ENCODE results near the gene SPECC1.
"Not testable (repeated sequence)": the region's sequence is repeated elsewhere in the genome, so short reads cannot be mapped to it uniquely, and the experiment has no call there.

The SPECC1 gene

GRCh38 chr17:20207262-20207985, 198.3 kb downstream of the SPECC1 start:
- DNase-seq (ENCODE audit: low read depth): no peak

- DNase-seq (ENCODE audit: low read depth): no peak
Observed at GRCh38 chr17:20208717-20209116, 199.6 kb downstream of the SPECC1 start.

GRCh38 chr17:20210180-20210579, 201.0 kb downstream of the SPECC1 start:
- no peak for DNase-seq (ENCODE audit: low read depth)

DNA sequence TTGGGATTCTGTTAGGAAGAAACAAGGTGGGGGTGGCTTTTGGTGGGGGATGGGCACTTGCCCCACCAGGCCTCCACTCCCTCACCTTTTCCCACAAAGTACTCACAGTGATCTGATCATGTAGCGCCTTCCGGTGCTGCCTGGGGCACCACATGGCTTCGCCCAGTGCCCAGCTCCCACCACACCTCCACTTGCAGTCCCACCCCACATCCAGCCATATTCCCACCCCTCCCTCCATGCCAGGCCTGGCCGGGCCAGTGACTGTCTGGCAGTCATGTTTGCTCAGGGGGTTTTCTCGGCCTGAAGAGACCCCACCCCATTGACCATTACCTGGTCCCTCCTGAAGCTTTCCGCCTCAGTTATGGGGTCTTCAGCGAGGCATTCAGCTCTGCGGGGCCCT, 201.5 kb downstream of the SPECC1 start:
- DNase-seq (ENCODE audit: low read depth): no peak

- DNase-seq (ENCODE audit: low read depth): no peak
Observed at GRCh38 chr17:20211246-20211645, 202.1 kb downstream of the SPECC1 start.

DNA sequence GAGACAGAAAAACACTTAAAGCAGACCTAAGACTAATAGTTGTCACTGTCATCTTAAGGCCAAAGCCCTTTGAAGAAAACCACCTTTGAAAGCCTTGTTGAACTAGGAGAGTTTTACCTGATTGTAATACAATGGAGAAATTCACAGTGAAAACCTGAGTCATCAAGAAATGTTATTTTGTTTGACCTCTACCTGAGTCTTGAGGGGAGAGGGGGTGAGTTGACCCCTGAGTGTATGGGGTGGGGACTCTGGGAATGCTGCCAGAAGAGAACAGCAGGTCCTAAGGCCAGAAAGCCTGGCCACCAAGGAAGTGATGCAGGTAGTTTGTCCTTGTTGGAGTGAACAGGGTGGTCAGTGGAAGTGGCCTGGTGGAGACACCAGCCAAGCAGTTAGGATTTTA, 204.3 kb downstream of the SPECC1 start:
- no peak for DNase-seq (ENCODE audit: low read depth)

DNA sequence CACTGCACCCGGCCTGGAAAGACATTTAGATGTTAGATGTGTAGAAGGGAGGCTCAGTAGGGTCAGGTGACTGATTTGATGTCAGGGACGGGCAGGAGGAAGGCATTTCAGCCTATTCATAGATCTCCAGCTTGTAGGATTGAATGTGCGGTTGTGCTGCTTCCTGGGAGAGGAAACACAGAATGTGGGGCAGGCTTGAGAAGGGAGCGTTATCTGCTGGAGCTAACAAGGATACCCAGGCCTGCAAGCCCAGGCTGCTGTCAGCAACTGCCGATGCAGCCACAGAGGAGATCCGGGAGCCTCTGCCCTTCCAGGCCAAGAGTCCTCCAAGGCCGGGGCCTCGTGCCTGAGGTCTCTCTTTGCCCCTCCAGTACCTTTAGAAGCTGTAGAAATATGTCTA, 205.6 kb downstream of the SPECC1 start:
- no peak for DNase-seq (ENCODE audit: low read depth)

DNA sequence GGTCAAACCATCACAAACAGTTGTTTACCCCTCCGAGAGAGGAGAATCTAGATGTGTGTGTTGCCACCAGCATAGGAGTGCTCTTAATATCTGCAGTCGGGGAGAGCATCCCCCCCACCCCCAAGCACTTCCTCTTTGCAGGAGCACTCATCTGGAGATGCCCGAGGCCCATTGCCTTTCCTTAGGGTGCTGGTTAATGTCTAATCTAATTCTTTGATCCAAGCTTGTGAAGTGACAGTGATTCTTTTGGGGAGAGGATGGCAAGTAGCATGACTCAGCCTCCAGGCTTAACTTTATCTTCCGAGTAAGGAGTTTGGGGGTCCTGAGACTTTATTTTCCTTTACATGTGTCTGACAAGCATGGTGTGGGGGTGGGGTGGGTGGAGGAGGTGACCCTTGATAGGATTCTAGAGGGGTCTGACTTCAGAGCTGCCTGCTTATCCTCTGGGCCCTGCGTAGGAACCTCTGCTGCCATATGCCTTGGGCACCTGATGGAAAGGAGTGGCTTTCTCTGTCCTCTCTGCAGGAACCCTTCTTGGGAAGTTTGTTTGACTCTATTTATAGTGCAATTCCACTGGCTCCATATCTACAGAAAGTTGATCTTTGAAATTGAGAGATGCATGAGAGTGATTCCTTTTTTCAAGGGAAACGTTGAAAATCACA, 207.1 kb downstream of the SPECC1 start:
- DNase-seq (ENCODE audit: low read depth): no peak

GRCh38 chr17:20216853-20217252, 207.7 kb downstream of the SPECC1 start:
- DNase-seq (ENCODE audit: low read depth): no peak

- no peak for DNase-seq (ENCODE audit: low read depth)
Observed at GRCh38 chr17:20217677-20218076, 208.5 kb downstream of the SPECC1 start.

DNA sequence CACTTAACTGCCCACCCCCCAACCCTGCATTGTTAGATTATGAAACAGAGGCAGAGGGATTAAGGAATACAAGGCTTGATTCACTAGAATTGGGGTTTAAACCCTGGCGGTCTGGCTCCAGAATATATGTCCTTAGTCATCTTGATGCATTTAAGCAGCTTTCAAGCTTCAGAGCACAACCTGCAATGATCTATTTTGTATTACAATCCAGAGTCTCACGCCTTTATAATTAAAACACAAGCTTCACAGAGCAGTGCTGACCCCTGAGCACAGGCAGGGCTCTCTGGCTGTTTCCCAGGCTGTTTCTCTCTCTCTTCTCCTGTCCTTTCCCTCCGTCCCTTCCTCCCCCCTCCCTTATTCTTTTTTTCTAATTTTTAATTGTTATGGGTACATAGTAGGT, 209.1 kb downstream of the SPECC1 start:
- DNase-seq (ENCODE audit: low read depth): no peak

- DNase-seq (ENCODE audit: low read depth): no peak
Observed at GRCh38 chr17:20223808-20224328, 214.7 kb downstream of the SPECC1 start.

- DNase-seq (ENCODE audit: low read depth): no peak
Observed at GRCh38 chr17:20224379-20224778, 215.2 kb downstream of the SPECC1 start.

- DNase-seq (ENCODE audit: low read depth): no peak
Observed at GRCh38 chr17:20225162-20226115, 216.3 kb downstream of the SPECC1 start.

GRCh38 chr17:20226814-20227482, 217.8 kb downstream of the SPECC1 start:
- peak; percentile 41 for DNase-seq (ENCODE audit: low read depth)

GRCh38 chr17:20227720-20228370, 218.7 kb downstream of the SPECC1 start:
- not testable (repeated sequence) for DNase-seq (ENCODE audit: low read depth)

DNA sequence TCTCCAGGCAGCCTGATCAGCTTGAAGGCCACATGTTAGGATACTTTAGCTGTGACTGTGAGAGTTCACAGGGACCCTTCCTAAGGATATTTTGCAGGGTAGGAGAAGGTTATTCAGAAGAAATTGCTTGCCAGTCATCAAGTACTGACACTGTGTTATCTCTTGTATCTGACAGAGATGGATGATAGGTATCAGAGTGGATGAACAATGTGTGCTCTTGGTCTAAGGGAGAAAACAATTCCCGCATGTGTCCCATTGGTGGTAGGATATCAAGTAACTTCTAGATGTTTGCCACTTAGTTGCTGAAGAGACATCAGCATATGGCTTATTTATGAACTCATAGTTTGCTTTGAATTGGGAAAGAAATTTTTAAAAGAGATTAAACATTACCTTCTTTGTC, 219.3 kb downstream of the SPECC1 start:
- DNase-seq (ENCODE audit: low read depth): no peak

- no peak for DNase-seq (ENCODE audit: low read depth)
Observed at GRCh38 chr17:20228860-20229259, 219.7 kb downstream of the SPECC1 start.

GRCh38 chr17:20230924-20231323, 221.8 kb downstream of the SPECC1 start:
- no peak for DNase-seq (ENCODE audit: low read depth)

GRCh38 chr17:20232611-20233010, 223.5 kb downstream of the SPECC1 start:
- no peak for DNase-seq (ENCODE audit: low read depth)

- no peak for DNase-seq (ENCODE audit: low read depth)
Observed at GRCh38 chr17:20234276-20234675, 225.1 kb downstream of the SPECC1 start.

Measured in activated T-helper 9 cell treated with anti-CD3 and anti-CD28 coated beads, Interleukin-2, amount 50 U/mL, for 16 hours (primary cell).